ENCODE results near the gene CENPW.

Gene CENPW

DNA sequence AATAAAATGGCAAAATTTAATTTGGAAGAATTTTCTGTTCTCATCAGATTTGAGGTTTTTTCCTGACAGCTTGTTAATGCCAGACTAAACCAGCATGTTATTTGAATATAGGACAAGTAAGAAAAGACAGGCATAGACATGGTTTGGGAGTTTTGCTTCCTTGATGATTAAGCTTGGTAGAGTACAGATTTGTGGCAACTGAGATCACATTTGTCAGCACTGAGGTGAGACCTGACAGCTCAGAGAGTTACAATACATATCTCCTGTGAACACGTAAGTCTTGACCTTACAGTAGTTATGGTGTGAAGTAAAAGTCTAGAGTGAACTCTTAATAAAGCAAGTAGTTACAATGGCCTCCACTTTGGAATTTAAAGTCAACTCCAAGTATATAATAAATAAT, 34.5 kb downstream of the CENPW start:
- DNase-seq = no peak

DNA sequence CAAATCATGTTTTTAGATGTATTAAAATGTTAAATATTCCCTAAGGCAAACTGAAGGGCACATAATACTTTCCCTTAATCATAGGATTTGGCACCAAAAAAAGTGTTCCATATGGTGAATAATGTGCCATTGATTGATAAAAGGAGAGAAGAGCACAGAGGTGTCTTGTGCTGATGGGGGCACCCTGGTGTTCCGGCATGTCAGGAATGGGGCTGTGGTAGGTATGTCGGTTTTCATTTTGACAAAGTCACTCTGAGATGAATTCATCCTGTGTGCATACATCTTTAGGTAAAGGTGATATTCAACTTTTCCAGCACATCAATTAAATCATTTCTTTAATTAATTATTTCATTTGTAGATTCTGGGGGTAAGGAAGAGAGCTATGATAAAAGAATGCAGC, 36.8 kb downstream of the CENPW start:
- DNase-seq = no peak

DNA sequence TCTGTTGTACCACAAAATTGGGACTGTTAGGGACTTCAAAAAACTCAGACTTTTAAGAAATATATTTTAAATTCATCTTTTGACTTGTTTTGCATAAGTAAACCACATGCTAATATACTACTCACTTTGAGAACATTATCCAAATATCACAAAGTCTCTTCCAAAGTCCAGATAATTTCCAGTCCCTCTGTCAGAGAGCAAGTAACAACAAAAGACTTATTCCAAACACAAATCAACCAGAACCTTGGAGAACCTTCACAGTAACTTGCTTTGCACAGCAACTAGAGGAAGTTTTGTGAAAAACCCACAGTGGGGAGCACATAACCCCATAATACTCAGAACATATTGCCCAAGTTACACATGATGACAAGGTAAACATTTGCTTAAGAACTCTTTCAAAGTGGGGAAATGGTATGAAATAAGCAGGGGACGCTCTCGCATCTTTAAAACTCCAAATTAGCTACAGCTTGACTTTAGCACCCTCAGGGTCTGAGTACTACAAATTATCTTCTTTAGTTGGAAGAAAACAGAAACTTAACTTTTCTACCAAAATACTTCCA, 37.8 kb downstream of the CENPW start:
- no peak for DNase-seq

DNA sequence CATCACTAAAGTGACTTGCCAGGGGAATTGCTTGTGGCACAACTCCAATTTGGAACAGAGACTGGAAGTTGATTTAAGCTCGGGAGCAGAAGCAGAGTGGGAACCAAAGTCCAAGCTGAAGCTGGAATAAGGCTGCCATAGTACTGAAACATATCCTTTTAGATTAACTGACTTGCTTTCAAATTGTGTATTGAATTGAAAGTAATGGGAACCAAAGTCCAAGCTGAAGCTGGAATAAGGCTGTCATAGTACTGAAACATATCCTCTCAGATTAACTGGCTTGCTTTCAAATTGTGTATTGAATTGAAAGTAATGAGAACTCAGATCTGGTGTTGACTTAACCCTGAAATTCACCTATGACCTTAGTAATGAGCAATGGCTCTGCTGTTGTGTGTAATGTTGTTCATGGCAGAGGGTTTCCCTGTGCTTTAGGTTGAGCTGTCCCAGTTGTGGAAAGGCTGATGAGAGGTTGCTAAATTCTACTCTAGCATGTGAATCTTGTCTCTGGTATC, 40.2 kb downstream of the CENPW start:
- DNase-seq = no peak

DNA sequence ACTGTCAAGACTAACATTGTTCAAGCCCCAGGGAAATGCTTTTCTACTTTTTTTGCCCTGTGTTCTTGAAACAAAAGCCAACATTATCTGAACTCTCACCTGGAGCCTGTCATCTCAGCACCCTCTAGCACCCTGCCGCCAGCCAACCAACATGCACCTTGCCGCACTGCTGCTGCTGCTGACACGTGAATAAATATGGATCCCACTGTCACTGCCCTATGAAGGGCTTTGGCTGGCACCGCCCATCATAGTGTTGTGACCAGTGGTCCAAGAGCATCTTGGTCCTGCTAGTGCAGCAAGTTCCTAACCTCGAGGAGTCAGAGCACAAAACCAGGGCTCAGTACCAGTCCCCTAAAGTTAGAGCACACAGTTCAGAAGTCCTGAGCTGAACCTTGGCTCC, 41.6 kb downstream of the CENPW start:
- DNase-seq = no peak

DNA sequence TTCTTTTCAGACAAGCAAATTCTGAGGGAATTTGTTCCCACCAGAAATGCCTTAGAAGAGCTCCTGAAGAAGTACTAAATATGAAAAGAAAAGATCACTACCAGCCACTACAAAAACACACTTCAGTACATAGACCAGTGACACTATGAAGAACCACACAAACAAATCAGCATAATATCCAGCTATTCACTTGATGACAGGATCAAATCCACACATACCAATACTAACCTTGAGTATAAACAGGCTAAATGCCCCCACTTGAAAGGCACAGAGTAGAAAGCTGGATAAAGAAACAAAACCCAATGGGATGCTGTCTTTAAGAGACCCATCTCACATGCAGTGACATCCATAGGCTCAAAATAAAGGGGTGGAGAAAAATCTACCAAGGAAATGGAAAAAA, 43.3 kb downstream of the CENPW start:
- no peak for DNase-seq

DNA sequence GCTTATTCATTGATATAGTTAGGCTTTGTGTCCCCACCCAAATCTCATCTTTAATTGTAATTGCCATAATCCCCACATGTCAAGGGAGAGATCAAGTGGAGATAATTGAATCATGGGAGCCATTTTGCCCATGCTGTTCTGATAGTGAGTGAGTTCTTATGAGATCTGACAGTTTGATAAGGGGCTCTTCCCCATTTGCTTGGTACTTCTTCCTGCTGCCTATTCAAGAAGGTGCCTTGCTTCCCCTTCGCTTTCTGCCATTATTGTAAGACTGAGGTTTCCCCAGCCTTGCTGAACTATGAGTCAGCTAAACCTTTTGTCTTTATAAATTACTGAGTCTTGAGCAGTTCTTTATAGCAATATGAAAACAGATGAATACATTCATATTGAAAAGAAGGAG, 45.6 kb downstream of the CENPW start:
- no peak for DNase-seq

DNA sequence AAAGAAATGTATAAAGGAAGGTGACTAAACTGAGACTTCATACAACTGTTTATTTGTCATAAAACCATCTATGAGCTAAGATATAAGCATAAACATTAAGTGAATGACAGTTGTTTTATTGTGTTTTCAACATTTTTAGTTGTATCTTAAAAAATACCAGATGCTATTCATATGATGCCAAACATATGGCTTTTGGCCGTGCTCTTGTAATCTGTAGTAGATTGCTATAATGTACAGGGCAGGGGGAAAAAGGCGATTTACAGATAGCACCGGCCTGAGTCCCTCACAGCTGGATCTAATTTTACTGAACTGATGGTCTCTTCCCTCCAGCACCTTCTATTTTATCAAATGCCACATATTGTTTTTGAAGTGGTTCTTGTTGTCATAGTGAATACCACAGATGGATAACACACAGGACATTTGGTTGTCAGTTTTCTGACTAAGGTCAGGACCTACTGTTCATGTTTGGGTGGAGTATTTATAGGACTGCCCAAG, 48.2 kb downstream of the CENPW start:
- DNase-seq = no peak

DNA sequence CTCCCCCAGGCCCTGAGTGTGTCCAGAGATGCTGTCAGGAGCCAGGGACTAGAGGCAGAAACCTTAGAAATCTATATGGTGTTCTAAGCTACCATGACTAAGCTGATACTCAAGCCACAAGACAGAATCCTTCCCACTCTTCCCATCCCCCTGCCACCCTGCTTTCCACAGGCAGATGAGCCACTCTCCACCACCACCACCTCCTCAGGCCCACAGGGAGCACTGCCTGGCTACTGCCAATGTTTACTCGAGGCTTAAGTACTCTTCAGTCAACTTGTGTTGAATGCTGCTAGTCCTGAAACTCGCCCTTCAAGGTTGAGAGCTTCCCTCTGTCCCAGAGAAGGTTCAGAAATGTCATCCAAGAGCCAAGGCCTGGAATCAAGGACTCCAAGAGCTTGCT, 56.2 kb downstream of the CENPW start:
- DNase-seq = peak; percentile 2

Measured in fibroblast of skin of back (primary cell).